ENCODE results near the gene ZNF90.
A peak's percentile ranks its signal among the peaks of the same experiment; 100 is the strongest.
"Not testable (repeated sequence)": the region's sequence is repeated elsewhere in the genome, so short reads cannot be mapped to it uniquely, and the experiment has no call there.

The ZNF90 gene

DNA sequence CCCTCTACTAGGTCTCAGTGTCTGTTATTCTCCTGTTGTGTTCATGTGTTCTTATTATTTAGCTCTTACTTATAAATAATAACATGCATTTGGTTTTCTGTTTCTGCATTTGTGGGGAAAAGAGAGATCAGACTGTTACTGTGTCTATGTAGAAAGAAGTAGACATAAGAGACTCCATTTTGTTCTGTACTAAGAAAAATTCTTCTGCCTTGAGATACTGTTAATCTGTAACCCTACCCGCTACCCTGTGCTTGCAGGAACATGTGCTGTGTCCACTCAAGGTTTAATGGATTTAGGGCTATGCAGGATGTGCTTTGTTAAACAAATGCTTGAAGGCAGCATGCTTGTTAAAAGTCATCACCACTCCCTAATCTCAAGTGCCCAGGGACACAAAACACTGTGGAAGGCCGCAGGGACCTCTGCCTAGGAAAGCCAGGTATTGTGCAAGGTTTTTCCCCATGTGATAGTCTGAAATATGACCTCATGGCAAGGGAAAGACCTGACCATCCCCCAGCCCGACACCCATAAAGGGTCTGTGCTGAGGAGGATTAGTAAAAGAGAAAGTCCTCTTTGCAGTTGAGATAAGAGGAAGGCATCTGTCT lies 4.5 kb downstream of the ZNF90 start:
- intact Hi-C loops (cut with DNase I); DNase-seq: not testable (repeated sequence)

DNA sequence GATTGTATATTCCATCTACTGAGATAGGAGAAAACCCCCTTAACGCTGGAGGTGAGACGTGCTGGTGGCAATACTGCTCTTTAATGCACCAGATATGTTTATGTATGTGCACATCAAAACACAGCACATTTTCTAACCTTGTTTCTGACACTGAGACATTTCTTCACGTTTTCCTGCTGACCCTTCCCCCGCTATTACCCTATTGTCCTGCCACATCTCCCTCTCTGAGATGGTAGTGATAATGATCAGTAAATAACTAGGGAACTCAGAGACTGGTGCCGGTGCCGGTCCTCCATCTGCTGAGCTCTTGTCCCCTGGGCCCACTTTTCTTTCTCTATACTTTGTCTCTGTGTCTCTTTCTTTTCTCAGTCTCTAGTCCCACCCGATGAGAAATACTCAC lies 5.1 kb downstream of the ZNF90 start:
- intact Hi-C loops (cut with DNase I); DNase-seq: not testable (repeated sequence)

DNA sequence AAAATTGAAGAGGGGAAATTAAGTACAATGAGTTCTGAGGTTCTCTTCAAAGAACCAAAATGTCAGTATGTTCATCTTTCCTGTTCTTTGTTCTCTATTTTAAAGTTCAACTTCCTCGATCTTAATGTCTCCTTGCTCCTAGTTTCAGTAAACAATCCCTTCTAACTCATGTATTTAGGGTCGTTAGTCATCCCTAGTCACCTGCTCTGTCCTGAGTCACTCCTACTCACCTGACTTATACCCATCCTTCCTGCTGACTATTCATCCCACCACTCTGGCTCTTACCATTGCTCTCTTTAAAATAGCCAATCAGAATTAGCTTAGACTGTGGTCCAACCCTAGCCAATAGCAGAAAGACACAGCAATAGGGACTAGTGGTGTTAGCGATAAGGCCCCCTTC lies 24.3 kb downstream of the ZNF90 start:
- intact Hi-C loops (cut with DNase I), result no loop called here
- no peak for DNase-seq

DNA sequence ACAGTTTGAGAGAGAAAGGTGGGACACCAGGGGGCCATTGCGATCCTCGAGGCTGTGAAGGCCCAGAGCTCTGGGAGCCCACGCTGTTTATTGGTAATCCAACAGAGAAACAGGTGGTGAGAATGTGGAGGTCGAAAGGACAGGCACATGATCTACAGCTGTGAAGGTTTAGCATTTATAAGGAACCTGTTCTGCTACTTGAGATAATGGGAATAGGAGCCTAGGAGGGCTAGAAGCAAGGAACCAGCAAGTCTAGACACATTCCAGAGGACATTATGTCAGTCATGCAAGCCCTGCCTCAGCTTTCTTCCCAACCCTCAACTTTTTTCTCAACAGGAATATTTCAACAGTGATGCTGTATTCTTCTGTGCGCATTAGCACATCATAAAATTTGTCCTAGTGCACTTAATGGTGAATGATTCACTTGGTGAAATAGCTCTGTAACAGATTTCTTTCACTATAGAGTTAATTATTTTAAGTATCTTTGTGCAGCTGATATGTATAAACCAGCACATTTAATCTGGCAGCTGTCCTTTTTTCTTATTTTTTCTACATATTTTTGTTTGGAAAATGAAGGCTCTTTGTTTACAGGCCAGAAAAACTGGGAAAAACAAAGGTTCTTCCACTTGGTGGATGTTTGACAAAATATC lies 25.4 kb downstream of the ZNF90 start:
- no peak for DNase-seq
- intact Hi-C loops (cut with DNase I), result no loop called here

DNA sequence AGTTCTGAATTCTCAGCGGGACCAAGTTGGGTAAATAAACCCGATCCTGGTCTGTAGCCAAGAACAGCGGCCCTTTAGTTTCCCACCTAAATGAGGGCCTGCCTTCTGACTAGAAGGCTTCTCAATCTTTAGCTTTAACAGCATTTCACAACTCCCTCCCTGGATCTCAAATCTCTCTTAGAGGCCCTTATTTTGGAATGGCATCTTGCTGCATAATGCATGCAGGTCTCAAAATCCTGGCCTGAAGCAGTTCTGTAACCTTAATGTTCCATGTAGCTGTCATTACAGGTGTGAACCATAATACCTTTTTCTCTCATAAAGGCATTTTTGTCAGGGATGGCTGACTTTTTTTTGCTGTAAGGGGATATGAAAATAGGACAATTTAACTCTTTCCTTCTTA lies 29.5 kb downstream of the ZNF90 start:
- intact Hi-C loops (cut with DNase I), result no loop called here
- no peak for DNase-seq

DNA sequence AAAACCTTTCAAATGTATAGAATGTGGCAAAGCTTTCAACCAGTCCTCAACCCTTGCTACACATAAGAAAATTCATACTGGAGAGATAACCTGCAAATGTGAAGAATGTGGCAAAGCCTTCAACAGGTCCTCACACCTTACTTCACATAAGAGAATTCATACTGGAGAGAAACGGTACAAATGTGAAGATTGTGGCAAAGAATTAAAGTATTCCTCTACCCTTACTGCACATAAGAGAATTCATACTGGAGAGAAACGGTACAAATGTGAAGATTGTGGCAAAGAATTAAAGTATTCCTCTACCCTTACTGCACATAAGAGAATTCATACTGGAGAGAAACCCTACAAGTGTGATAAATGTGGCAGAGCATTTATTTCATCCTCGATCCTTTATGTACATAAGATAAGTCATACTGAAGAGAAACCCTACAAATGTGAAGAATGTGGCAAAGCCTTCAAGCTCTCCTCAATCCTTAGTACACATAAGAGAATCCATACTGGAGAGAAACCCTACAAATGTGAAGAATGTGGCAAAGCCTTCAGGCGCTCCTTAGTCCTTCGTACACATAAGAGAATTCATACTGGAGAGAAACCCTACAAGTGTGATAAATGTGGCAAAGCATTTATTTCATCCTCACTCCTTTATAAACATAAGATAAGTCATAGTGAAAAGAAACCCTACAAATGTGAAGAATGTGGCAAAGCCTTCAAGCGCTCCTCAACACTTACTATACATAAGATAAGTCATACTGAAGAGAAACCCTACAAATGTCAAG lies 40.5 kb downstream of the ZNF90 start:
- DNase-seq; intact Hi-C loops (cut with DNase I): not testable (repeated sequence)

DNA sequence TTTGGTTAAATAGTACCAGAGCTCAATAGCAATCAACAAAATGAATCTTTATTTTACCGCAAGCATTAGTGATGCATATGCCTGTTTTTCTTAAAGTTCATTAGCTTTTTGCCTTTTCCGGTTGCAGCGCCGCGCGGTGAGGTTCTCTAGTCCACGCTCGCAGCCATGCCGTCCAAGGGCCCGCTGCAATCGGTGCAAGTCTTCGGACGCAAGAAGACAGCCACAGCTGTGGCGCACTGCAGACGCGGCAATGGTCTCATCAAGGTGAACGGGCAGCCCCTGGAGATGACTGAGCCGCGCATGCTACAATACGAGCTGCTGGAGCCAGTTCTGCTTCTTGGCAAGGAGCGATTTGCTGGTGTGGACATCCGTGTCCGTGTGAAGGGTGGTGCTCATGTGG lies 47.1 kb downstream of the ZNF90 start:
- intact Hi-C loops (cut with DNase I), result no loop called here
- DNase-seq, result no peak

DNA sequence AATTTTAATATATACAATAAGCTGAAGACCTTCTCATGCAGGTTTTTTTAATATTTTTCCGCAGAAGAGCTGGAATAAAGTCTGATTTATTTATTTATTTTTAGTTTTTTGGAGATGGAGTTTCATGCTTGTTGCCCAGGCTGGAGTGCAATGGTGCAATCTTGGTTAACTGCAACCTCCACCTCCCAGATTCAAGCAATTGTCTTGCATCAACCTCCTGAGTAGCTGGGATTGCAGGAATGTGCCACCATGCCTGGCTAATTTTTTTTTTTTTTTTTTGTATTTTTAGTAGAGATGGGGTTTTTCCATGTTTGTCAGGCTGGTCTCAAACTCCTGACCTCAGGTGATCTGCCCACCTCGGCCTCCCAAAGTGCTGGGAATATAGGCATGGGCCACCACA lies 55.1 kb downstream of the ZNF90 start:
- DNase-seq; intact Hi-C loops (cut with DNase I): not testable (repeated sequence)

DNA sequence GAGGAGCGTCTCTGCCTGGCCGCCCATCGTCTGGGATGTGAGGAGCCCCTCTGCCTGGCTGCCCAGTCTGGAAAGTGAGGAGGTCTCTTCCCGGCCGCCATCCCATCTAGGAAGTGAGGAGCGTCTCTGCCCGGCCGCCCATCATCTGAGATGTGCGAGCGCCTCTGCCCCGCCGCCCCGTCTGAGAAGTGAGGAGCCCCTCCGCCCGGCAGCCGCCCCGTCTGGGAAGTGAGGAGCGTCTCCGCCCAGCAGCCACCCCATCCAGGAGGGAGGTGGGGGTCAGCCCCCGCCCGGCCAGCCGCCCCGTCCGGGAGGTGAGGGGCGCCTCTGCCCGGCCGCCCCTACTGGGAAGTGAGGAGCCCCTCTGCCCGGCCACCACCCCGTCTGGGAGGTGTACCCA lies 59.9 kb downstream of the ZNF90 start:
- intact Hi-C loops (cut with DNase I); DNase-seq: not testable (repeated sequence)

DNA sequence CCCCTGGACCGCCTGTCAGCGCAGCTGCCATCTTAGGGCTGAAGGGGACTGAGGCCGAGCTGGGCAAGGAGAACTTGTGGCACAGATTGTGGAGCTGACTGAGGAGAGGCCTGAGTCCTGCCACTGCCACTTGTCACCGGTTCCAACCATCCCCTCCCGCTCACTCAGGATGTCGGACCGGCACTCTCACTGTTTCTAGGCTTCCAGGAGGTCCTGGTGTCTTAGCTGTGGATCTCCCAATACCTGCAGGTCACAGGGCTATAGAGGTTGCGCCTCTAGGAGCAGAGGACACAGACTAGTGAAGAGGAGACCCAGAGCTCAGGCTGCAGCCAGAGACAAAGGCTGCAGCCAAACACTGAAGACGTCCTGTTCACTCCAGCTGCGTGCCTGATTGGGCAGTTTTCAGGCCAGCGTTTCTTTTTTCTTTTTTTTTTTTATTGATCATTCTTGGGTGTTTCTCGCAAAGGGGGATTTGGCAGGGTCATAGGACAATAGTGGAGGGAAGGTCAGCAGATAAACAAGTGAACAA lies 73.9 kb downstream of the ZNF90 start:
- intact Hi-C loops (cut with DNase I), result no loop called here
- DNase-seq, result no peak

DNA sequence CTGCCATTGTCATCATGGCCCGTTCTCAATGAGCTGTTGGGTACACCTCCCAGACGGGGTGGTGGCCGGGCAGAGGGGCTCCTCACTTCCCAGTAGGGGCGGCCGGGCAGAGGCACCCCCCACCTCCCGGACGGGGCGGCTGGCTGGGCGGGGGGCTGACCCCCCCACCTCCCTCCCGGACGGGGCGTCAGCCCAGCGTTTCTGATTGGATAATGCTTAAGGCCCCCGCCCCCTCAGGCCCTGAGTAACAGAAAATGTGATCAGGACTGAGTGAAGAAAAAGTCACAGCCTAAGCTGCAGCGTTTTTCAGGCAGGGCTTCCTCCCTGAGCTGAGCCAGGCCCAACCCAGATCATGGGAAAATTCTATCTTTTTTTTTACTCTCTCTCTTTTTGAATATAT lies 74.7 kb downstream of the ZNF90 start:
- intact Hi-C loops (cut with DNase I); DNase-seq: not testable (repeated sequence)

DNA sequence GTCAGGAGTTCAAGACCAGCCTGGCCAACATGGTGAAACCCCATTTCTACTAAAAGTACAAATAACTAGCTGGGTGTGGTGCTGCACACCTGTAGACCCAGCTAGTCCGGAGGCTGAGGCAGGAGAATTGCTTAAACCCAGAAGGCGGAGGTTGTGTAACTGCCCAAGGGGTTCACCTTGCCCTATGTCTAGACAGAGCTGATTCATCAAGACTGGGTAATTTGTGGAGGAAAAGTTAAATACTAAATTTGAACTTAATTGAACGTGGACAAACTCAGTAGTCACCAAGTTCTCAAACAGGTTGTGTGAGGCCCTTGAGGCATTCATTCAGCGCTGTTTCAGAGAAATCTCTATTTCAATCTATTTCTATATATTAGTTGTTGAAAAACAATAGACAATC lies 75.5 kb downstream of the ZNF90 start:
- intact Hi-C loops (cut with DNase I), result no loop called here
- no peak for DNase-seq

DNA sequence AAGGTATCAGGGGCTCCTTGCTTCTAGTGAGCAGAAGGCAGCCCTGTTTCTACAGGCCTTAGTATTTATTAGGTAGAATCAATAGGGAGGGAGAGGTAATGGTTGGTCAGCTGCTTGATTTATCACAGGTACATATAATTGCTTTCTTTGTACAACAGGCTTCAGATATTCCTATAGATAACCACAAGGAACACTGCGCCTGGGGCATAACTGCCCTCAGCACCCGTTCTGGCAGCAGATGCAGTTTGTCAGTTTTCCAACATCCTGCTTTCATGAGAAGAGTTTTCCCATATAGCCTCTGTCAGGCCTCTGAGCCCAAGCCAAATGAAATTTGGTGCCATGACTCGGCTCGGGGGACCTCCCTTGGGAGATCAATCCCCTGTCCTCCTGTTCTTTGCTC lies 76.8 kb downstream of the ZNF90 start:
- intact Hi-C loops (cut with DNase I), result no loop called here
- DNase-seq, result no peak

DNA sequence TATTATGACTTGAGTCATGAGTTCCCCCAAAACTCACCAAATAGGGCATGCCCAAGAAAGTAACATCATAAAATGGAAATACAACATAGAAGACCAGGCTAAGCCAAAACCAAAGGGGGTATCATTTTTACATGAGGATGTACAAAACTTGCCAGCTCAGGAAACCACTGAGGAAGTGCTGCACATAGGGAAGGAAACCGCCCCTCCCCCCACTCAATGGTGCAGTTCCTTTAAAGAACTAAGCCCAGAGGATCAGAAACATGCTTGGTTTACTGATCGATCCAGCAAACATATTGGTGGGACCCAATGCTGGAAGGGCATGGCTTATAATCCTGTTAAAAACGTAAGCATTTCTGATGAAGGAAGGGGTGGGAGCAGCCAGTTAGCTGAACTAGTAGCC lies 85.0 kb downstream of the ZNF90 start:
- intact Hi-C loops (cut with DNase I), result no loop called here
- peak in 1 of 42 donors; percentile 17 for DNase-seq

DNA sequence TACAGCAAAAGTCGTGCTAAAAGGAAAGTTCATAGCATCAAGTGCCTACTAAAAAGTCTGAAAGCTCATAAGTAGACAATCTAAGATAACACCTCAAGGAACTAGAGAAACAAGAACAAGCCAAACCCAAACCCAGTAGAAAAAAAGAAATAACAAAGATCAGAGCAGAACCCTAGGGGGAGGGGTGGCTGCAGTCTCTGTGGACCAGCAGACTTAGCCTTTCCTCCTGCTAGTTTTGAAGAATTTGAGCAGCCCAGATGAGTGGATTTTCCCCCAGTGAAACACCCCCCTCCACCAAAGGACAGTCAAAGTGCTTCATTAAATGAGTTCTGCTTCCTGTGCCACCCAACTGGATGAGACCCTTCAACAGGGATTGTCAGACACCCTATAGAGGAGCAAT lies 86.7 kb downstream of the ZNF90 start:
- intact Hi-C loops (cut with DNase I), result no loop called here

DNA sequence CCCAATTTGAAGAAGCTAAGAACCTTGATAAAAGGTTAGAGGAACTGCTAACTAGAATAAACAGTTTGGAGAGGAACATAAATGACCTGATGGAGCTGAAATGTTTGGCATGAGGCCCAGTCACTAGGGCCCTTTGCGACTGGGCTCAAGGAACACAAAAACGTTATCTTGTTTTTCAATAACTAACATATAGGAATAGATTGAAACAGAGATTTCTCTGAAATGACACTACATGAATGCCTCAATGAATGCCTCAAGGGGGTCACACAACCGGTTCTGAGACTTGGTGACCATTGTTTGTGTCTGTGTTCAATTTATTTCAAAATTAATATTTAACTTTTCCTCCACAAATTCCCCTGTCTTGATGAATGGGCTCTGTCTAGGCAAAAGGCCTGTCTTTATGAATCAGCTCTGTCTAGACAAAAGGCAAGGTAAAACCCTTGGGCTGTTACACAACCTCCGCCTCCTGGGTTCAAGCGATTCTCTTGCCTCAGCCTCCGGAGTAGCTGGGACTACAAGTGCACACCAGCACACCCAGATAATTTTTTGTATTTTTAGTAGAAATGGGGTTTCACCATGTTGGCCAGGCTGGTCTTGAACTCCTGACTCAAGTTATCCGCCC lies 88.3 kb downstream of the ZNF90 start:
- intact Hi-C loops (cut with DNase I), result no loop called here

More for the DNA sequence above, 86.7 kb downstream of the ZNF90 start:
- DNase-seq, result no peak

DNA sequence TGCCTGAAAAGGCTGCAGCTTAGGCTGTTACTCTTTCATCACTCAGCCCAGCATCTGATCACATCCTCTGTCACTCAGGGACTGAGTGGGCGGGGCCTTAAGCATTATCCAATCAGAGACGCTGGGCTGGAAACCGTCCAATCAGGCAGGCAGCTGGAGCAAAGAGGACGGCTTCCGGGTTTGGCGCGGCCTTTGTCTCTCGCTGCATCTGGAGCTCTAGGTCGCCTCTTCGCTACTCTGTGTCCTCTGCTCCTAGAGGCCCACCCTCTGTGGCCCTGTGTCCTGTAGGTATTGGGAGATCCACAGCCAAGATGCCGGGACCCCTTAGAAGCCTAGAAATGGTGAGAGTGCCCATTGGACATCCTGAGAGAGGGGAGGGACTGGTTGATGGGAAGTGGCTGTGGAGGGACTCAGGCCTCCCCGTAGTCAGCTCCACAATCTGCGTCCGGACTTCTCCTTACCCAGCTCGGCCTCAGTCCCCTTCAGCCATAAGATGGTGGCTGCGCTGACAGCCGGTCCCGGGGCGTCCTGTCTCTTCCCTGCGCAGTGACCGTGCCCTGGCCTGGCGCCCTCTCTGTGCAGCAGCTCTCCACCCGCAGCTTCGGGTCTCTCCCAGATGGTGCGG lies 89.3 kb downstream of the ZNF90 start, which contains the start of gene ZNF486:
Gene ZNF486 (plus strand): TSS at position 195 of the 625 bp plus-strand sequence. CDS start 117 bp downstream, at position 312.
- DNase-seq, result peak; percentile 92 to 99 (median 97)
- intact Hi-C loops (cut with DNase I), result no loop called here

More for the DNA sequence above, 88.3 kb downstream of the ZNF90 start:
- DNase-seq, result no peak

DNA sequence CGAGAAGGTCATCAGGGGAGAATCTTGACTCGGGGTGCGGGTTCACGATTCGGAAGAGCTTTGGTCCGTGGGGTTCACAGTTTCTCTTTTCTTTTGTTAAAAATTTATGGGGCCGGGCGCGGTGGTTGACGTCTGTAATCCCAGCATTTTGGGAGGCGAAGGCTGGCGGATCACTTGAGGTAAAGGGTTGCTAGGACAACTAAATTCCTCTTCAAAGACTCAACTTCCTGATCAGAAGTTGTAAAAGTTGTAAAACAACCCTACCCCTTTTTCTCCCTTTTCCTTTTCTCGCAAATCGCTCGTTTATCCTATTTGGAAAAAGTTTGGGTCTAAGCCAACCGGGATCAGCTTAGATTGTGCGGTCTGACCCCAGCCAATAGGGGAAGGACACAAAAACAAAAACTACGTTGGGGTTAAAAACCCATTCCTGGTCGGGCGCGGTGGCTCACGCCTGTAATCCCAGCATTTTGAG lies 89.9 kb downstream of the ZNF90 start:
- intact Hi-C loops (cut with DNase I), result no loop called here
- DNase-seq, result peak in 1 of 42 donors; percentile 45
